BE2C (cell line): ENCODE measurements around the gene ZNF14.

Experiments
- DNase-seq: peaks from one replicate; pipeline ENCODE4 v3.0.0-alpha.2; 2020
- H3K27me3 ChIP-seq: fragments of 250-450 bp; sonication (Bioruptor Pico); 2 replicates; pipeline ENCODE4 v1.5.1; 2020; ENCODE audit warnings: mild to moderate bottlenecking
- H3K36me3 ChIP-seq: fragments of 250-450 bp; sonication (Bioruptor Pico); 2 replicates; pipeline ENCODE4 v1.5.1; 2020; ENCODE audit warnings: mild to moderate bottlenecking
- H3K4me1 ChIP-seq: fragments of 250-450 bp; sonication (Bioruptor Pico); 2 replicates; pipeline ENCODE4 v1.5.1; 2020
- H3K4me3 ChIP-seq: 2 replicates; pipeline ENCODE4 v1.5.1; 2011; ENCODE audit warnings: low read depth, low read length
- H3K9me3 ChIP-seq: fragments of 250-450 bp; sonication (Bioruptor Pico); 2 replicates; pipeline ENCODE4 v1.5.1; 2020
- CTCF ChIP-seq: IDR thresholded peaks from 2 replicates; pipeline ENCODE4 v1.5.1; 2012; ENCODE audit warnings: mild to moderate bottlenecking, low read depth, low read length

Gene ZNF14

GRCh38 chr19:19679176-19680073 is 53.5 kb downstream of the ZNF14 start:
- peaks cover 23% of the 10 kb centered on the region for H3K36me3 ChIP-seq
- H3K4me1 ChIP-seq = no peaks in the 10 kb centered on the region
- TF ChIP-seq CTCF = no peak
- no peak for DNase-seq
- H3K4me3 ChIP-seq = no peak overlapping the region
- peaks cover 3% of the 10 kb centered on the region; the same call in 1 of the 2 replicates for H3K9me3 ChIP-seq
- H3K27me3 ChIP-seq = no peaks in the 10 kb centered on the region

- TF ChIP-seq CTCF = no peak
- Histone ChIP-seq H3K9me3 (peaks cover 3% of the 10 kb centered on the region; the same call in 1 of the 2 replicates), H3K4me3 (no peak overlapping the region), H3K27me3 (no peaks in the 10 kb centered on the region), H3K4me1 (no peaks in the 10 kb centered on the region), H3K36me3 (peaks cover 23% of the 10 kb centered on the region)
- no peak for DNase-seq
These were observed 55.3 kb downstream of the ZNF14 start for GRCh38 chr19:19677579-19677978.

GRCh38 chr19:19674315-19674714 is 58.6 kb downstream of the ZNF14 start:
- Histone ChIP-seq H3K36me3 (peaks cover 13% of the 10 kb centered on the region), H3K4me1 (no peaks in the 10 kb centered on the region)
- TF ChIP-seq CTCF = no peak

GRCh38 chr19:19672816-19673215 is 60.1 kb downstream of the ZNF14 start:
- DNase-seq = no peak
- Histone ChIP-seq H3K4me3 (no peak overlapping the region), H3K27me3 (no peaks in the 10 kb centered on the region), H3K36me3 (peaks cover 5% of the 10 kb centered on the region; the same call in 1 of the 2 replicates), H3K9me3 (no peaks in the 10 kb centered on the region), H3K4me1 (no peaks in the 10 kb centered on the region)
- no peak for TF ChIP-seq CTCF

More at GRCh38 chr19:19674315-19674714, 58.6 kb downstream of the ZNF14 start:
- Histone ChIP-seq H3K4me3 (no peak overlapping the region), H3K27me3 (no peaks in the 10 kb centered on the region), H3K9me3 (peaks cover 3% of the 10 kb centered on the region; the same call in 1 of the 2 replicates)
- DNase-seq = no peak

- DNase-seq = no peak
- Histone ChIP-seq H3K4me3 (no peak overlapping the region), H3K9me3 (no peaks in the 10 kb centered on the region), H3K27me3 (no peaks in the 10 kb centered on the region), H3K36me3 (no peaks in the 10 kb centered on the region), H3K4me1 (no peaks in the 10 kb centered on the region)
- no peak for TF ChIP-seq CTCF
These were observed 62.8 kb downstream of the ZNF14 start for GRCh38 chr19:19670070-19670551.
